Neural cell (in vitro differentiated cells): Measurements from ENCODE around the gene RGP1. TPM values are rescaled to one million over a fixed set of nuclear protein-coding genes. Genes with fewer than 3 reads are reported as not detected.

ENCODE experiments used
- H2AFZ ChIP-seq: fragments of 200-600, 300-800 bp; sonication (generic), shearing (Covaris generic); 2 replicates; pipeline ENCODE4 v1.6.0; 2014; ENCODE audit warnings: low read depth, mild to moderate bottlenecking, antibody characterized with exemption, low read length, moderate library complexity
- H3F3A ChIP-seq: fragments of 200-600 bp; shearing (Covaris generic); 2 replicates; pipeline ENCODE4 v1.6.1; 2016; ENCODE audit warnings: mild to moderate bottlenecking, moderate library complexity, mixed read lengths, antibody characterized with exemption, low read length; ENCODE audit not compliant: insufficient read depth, poor library complexity, severe bottlenecking
- H3K27ac ChIP-seq: fragments of 200-600, 300-800 bp; sonication (generic), shearing (Covaris generic); 2 replicates; pipeline ENCODE4 v1.5.1; 2014; ENCODE audit warnings: mild to moderate bottlenecking, low read length, moderate library complexity
- H3K27me3 ChIP-seq: fragments of 300-800, 200-600 bp; sonication (generic), shearing (Covaris generic); 2 replicates; pipeline ENCODE4 v1.6.0; 2014; ENCODE audit warnings: mild to moderate bottlenecking, low read depth, low read length, moderate library complexity; ENCODE audit not compliant: insufficient read depth
- H3K36me3 ChIP-seq: fragments of 300-800, 200-600 bp; sonication (generic), shearing (Covaris generic); 2 replicates; pipeline ENCODE4 v1.5.1; 2014; ENCODE audit warnings: mild to moderate bottlenecking, antibody characterized with exemption, low read length, moderate library complexity; ENCODE audit not compliant: insufficient read depth
- H3K4me2 ChIP-seq: fragments of 300-800, 200-600 bp; sonication (generic), shearing (Covaris generic); 2 replicates; pipeline ENCODE4 v1.6.0; 2014; ENCODE audit warnings: mild to moderate bottlenecking, low read length
- H3K4me3 ChIP-seq: fragments of 300-800, 200-600 bp; sonication (generic), shearing (Covaris generic); 2 replicates; pipeline ENCODE4 v1.5.1; 2014; ENCODE audit warnings: mild to moderate bottlenecking, low read length, moderate library complexity
- H3K79me2 ChIP-seq: fragments of 200-600 bp; shearing (Covaris generic); replicated peaks from 2 replicates; pipeline ENCODE4 v1.6.0; 2014; ENCODE audit warnings: mild to moderate bottlenecking, low read length, moderate library complexity; ENCODE audit not compliant: insufficient read depth
- H3K9ac ChIP-seq: fragments of 300-800, 200-600 bp; sonication (generic), shearing (Covaris generic); 2 replicates; pipeline ENCODE4 v1.6.1; 2016; ENCODE audit warnings: mild to moderate bottlenecking, low read length, mixed read lengths
- H3K9me2 ChIP-seq: fragments of 200-600 bp; shearing (Covaris generic); 2 replicates; pipeline ENCODE4 v1.6.1; 2016; ENCODE audit warnings: mild to moderate bottlenecking, low read length, mixed read lengths; ENCODE audit not compliant: insufficient read depth
- H3K9me3 ChIP-seq: fragments of 200-600, 300-800 bp; sonication (generic), shearing (Covaris generic); 2 replicates; pipeline ENCODE4 v1.6.1; 2016; ENCODE audit warnings: mild to moderate bottlenecking, mixed run types, low read length, moderate library complexity, mixed read lengths
- H4K20me1 ChIP-seq: fragments of 200-600 bp; shearing (Covaris generic); 2 replicates; pipeline ENCODE4 v1.6.1; 2016; ENCODE audit warnings: mild to moderate bottlenecking, mixed run types; ENCODE audit not compliant: insufficient read depth
- CTCF ChIP-seq: fragments of 450-650 bp; IDR thresholded peaks from 2 replicates; pipeline ENCODE4 v1.5.1; 2014; ENCODE audit warnings: antibody characterized with exemption, mild to moderate bottlenecking, moderate library complexity; ENCODE audit not compliant: poor library complexity, severe bottlenecking
- EP300 ChIP-seq: fragments of 450-650 bp; conservative IDR thresholded peaks from 2 replicates; pipeline ENCODE4 v1.6.1; 2014; ENCODE audit warnings: antibody characterized with exemption, mild to moderate bottlenecking, moderate library complexity; ENCODE audit not compliant: poor library complexity, severe bottlenecking
- EZH2 ChIP-seq: fragments of 200-600, 300-800 bp; shearing (Covaris generic), sonication (generic); IDR thresholded peaks from 2 replicates; pipeline ENCODE4 v1.6.1; 2014; ENCODE audit warnings: antibody characterized with exemption, low read length, borderline replicate concordance, mild to moderate bottlenecking; ENCODE audit not compliant: insufficient read depth, poor library complexity, severe bottlenecking
- MXI1 ChIP-seq: fragments of 450-650 bp; conservative IDR thresholded peaks from 2 replicates; pipeline ENCODE4 v1.6.1; 2014; ENCODE audit warnings: antibody characterized with exemption, mild to moderate bottlenecking; ENCODE audit not compliant: poor library complexity, severe bottlenecking
- POLR2AphosphoS5 ChIP-seq: IDR thresholded peaks from 2 replicates; pipeline ENCODE4 v1.6.1; 2012
- RAD21 ChIP-seq: fragments of 450-650 bp; conservative IDR thresholded peaks from 2 replicates; pipeline ENCODE4 v1.6.1; 2014; ENCODE audit warnings: antibody characterized with exemption, mild to moderate bottlenecking, moderate library complexity
- REST ChIP-seq: IDR thresholded peaks from 2 replicates; pipeline ENCODE4 v1.6.1; 2012; ENCODE audit warnings: borderline replicate concordance
- SMC3 ChIP-seq: fragments of 450-650 bp; conservative IDR thresholded peaks from 2 replicates; pipeline ENCODE4 v1.6.1; 2014; ENCODE audit warnings: antibody characterized with exemption, mild to moderate bottlenecking, moderate library complexity; ENCODE audit not compliant: poor library complexity
- TAF1 ChIP-seq: IDR thresholded peaks from 2 replicates; pipeline ENCODE4 v1.6.1; 2012; ENCODE audit warnings: low read depth
- polyA plus RNA-seq: library from polyadenylated mRNA; depleted of rRNA; stranded (reverse); fragments of >200 nt; gene quantifications from 2 replicates; pipeline ENCODE4 v1.2.3, GENCODE V29; 2014

The RGP1 gene
- polyA plus RNA-seq, 1 donor from 2014 or later: 8.1 TPM

GRCh38 chr9:35791297-35791921, 42.3 kb downstream of the RGP1 start, which contains the start of gene NPR2:
NPR2 (plus strand) TSS chr9:35791591; CDS start chr9:35792409, 818 bp downstream.
- H2AFZ ChIP-seq: no peak within 1 kb of the TSS
- TF ChIP-seq EP300 (no peak), CTCF (no peak), SMC3 (no peak), REST (no peak), POLR2AphosphoS5 (no peak), MXI1 (no peak), EZH2 (no peak), TAF1 (no peak), RAD21 (no peak)
- no peak within 1 kb of the TSS for H3K4me3 ChIP-seq
- no peaks in the 10 kb centered on the region for H4K20me1 ChIP-seq
- H3K9me2 ChIP-seq: no peaks in the 10 kb centered on the region
- no peak within 1 kb of the TSS for H3K27ac ChIP-seq
- H3K4me2 ChIP-seq: no peak within 1 kb of the TSS
- H3K36me3 ChIP-seq: no peaks in the 10 kb centered on the region
- H3K79me2 ChIP-seq: no peaks in the 10 kb centered on the region
- H3K9ac ChIP-seq: peak within 1 kb of the TSS; percentile 6
- H3K27me3 ChIP-seq: no peaks in the 10 kb centered on the region
- H3K9me3 ChIP-seq: no peaks in the 10 kb centered on the region
- H3F3A ChIP-seq: no peaks in the 10 kb centered on the region

- no peak overlapping the region for H3K9ac ChIP-seq
- H3K4me3 ChIP-seq: no peak overlapping the region
- no peak overlapping the region for H3K4me2 ChIP-seq
- no peak overlapping the region for H3K27ac ChIP-seq
- H3K9me2 ChIP-seq: no peaks in the 10 kb centered on the region
- no peaks in the 10 kb centered on the region for H3F3A ChIP-seq
- TF ChIP-seq TAF1 (no peak), MXI1 (no peak), RAD21 (no peak), SMC3 (no peak), CTCF (no peak), EP300 (no peak), POLR2AphosphoS5 (no peak), REST (no peak), EZH2 (no peak)
- no peaks in the 10 kb centered on the region for H3K79me2 ChIP-seq
- no peaks in the 10 kb centered on the region for H3K9me3 ChIP-seq
- H4K20me1 ChIP-seq: no peaks in the 10 kb centered on the region
- H3K27me3 ChIP-seq: no peaks in the 10 kb centered on the region
- no peak overlapping the region for H2AFZ ChIP-seq
- no peaks in the 10 kb centered on the region for H3K36me3 ChIP-seq
Observed at GRCh38 chr9:35792024-35792813, 43.1 kb downstream of the RGP1 start.
